Occipital lobe (tissue), 2 donors: ENCODE measurements around the gene SMTNL2. TPM values are rescaled to one million over a fixed set of nuclear protein-coding genes. Genes with fewer than 3 reads are reported as not detected.

ENCODE experiments used
- DNase-seq: peaks from one replicate; lab custom pipeline; 2025; lab: John Stamatoyannopoulos, UW
- total RNA-seq: library from RNA; depleted of rRNA; stranded (reverse); fragments of >200 nt; gene quantifications from one replicate; pipeline ENCODE4 v1.2.3, GENCODE V29; 2014

SMTNL2 gene
- total RNA-seq, 1 donor from 2014 or later, result 3.7 TPM

GRCh38 chr17:4545217-4545951 lies 38.9 kb upstream of the SMTNL2 start:
- no peak for DNase-seq

GRCh38 chr17:4547118-4547906 lies 37.0 kb upstream of the SMTNL2 start:
- no peak for DNase-seq

GRCh38 chr17:4548061-4548461 lies 36.3 kb upstream of the SMTNL2 start:
- no peak for DNase-seq

- no peak for DNase-seq
These were observed 35.4 kb upstream of the SMTNL2 start for GRCh38 chr17:4548721-4549531.

GRCh38 chr17:4549781-4550533 lies 34.4 kb upstream of the SMTNL2 start:
- no peak for DNase-seq

GRCh38 chr17:4550534-4551039 lies 33.7 kb upstream of the SMTNL2 start:
- no peak for DNase-seq

- no peak for DNase-seq
These were observed 33.2 kb upstream of the SMTNL2 start for GRCh38 chr17:4551141-4551540.

GRCh38 chr17:4551796-4552525 lies 32.4 kb upstream of the SMTNL2 start:
- DNase-seq, result no peak

GRCh38 chr17:4553669-4554068 lies 30.7 kb upstream of the SMTNL2 start:
- no peak for DNase-seq

- DNase-seq, result no peak
These were observed 29.8 kb upstream of the SMTNL2 start for GRCh38 chr17:4554441-4554996.

- DNase-seq, result peak; percentile 94
These were observed 29.1 kb upstream of the SMTNL2 start, which contains the start of gene MYBBP1A for GRCh38 chr17:4554997-4555799. MYBBP1A (minus strand) TSS chr17:4555384; CDS start chr17:4555324, 60 bp downstream.

- DNase-seq, result no peak
These were observed 28.2 kb upstream of the SMTNL2 start for GRCh38 chr17:4555873-4556759.

GRCh38 chr17:4556996-4557395 lies 27.3 kb upstream of the SMTNL2 start:
- no peak for DNase-seq

- DNase-seq, result no peak
These were observed 26.5 kb upstream of the SMTNL2 start for GRCh38 chr17:4557626-4558346.

- DNase-seq, result no peak
These were observed 25.9 kb upstream of the SMTNL2 start for GRCh38 chr17:4558347-4558971.

GRCh38 chr17:4559139-4559791 lies 25.1 kb upstream of the SMTNL2 start:
- no peak for DNase-seq
